ENCODE data around the gene USF2. TPM values are rescaled to one million over a fixed set of nuclear protein-coding genes. Genes with fewer than 3 reads are reported as not detected.

USF2 gene
- polyA plus RNA-seq, 3 donors from 2014 or later = 0.29 to 10.4 (median 7.6) TPM

DNA sequence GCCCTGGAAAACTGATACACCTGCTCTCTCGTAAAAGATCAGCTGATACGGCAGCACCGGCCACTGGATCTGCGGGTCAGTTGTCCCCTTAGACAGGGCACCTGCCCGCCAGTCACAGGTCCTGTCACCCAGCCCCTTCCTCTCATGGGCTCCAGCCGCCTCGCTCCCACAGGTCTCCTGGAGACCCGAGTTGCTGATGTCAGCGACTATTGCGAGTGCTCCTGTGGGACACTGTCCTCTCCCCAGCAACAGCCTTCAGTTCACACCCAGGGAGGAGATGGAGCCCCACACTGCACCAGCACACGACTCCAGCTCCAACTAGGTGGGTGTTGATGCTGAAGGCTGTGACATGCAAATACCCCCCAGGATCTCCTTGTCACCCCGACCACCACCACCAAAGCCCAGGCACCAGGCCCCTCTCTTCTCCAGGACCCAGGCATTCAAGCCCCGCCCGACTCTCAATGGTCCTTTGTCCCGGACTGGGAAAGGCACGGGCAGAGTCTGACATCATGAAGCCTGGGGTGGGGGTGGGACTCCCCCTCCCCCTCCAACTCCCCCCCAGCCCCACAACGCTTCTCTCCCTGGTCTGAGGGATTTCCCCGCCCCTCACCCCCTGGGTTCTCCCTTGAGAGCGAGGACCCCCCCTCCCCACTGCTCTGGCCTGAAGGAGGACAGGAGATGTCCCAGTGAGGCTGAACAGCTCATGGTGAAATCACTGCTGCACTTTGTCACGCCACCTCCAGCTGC lies 21.8 kb downstream of the USF2 start:
- Mint-ChIP-seq H3K36me3 (no peaks in the 10 kb centered on the region), H3K27ac (no peak overlapping the region), H3K9me3 (no peaks in the 10 kb centered on the region), H3K4me1 (peaks cover 0 to under 1% of the 10 kb centered on the region in 2 donors), H3K27me3 (ENCODE audit: low read depth in 3 of 3) (peaks cover 0 to 5% (median 0%) of the 10 kb centered on the region in 3 donors), H3K4me3 (no peak overlapping the region)
- DNase-seq = no peak

- H3K9me3 Mint-ChIP-seq = no peaks in the 10 kb centered on the region
- H3K4me1 Mint-ChIP-seq = peaks cover 0 to 8% of the 10 kb centered on the region in 2 donors
- H3K4me3 Mint-ChIP-seq = no peak overlapping the region
- H3K27me3 Mint-ChIP-seq (ENCODE audit: low read depth in 3 of 3) = peaks cover 0 to 5% (median 0%) of the 10 kb centered on the region in 3 donors
- no peak overlapping the region for H3K27ac Mint-ChIP-seq
- DNase-seq = no peak
- no peaks in the 10 kb centered on the region for H3K36me3 Mint-ChIP-seq
Measured at GRCh38 chr19:35291259-35291658, 22.5 kb downstream of the USF2 start.

DNA sequence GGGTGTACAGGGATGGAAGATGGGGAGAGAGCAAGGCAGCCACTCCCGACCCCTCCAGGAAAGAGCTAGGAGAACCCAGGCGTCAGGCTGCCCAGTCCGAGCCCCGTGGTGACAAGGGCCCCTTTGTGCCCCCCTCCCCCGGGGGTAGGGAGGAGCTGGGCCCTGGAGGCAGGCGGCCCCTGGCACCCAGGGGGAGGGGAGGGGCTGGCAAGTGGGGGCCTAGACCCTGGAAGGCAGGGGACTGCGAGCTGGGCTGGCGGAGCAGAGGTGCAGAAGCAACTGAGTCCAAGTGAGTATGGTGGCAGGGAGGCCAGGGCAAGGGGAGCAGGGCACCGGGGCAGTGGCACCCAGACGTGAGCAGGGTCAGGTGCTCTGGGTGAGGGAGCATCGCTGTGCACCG lies 23.2 kb downstream of the USF2 start, which contains the start of gene MAG:
MAG (plus strand) TSS at position 246 of the 400 bp plus-strand sequence. CDS start 3,248 bp downstream, outside the sequence.
- DNase-seq = no peak
- no peaks in the 10 kb centered on the region for H3K9me3 Mint-ChIP-seq
- peaks cover 0 to 9% of the 10 kb centered on the region in 2 donors for H3K4me1 Mint-ChIP-seq
- H3K27ac Mint-ChIP-seq = no peak within 1 kb of the TSS
- peaks cover 0 to 5% (median 0%) of the 10 kb centered on the region in 3 donors for H3K27me3 Mint-ChIP-seq (ENCODE audit: low read depth in 3 of 3)
- no peaks in the 10 kb centered on the region for H3K36me3 Mint-ChIP-seq
- H3K4me3 Mint-ChIP-seq = no peak within 1 kb of the TSS

DNA sequence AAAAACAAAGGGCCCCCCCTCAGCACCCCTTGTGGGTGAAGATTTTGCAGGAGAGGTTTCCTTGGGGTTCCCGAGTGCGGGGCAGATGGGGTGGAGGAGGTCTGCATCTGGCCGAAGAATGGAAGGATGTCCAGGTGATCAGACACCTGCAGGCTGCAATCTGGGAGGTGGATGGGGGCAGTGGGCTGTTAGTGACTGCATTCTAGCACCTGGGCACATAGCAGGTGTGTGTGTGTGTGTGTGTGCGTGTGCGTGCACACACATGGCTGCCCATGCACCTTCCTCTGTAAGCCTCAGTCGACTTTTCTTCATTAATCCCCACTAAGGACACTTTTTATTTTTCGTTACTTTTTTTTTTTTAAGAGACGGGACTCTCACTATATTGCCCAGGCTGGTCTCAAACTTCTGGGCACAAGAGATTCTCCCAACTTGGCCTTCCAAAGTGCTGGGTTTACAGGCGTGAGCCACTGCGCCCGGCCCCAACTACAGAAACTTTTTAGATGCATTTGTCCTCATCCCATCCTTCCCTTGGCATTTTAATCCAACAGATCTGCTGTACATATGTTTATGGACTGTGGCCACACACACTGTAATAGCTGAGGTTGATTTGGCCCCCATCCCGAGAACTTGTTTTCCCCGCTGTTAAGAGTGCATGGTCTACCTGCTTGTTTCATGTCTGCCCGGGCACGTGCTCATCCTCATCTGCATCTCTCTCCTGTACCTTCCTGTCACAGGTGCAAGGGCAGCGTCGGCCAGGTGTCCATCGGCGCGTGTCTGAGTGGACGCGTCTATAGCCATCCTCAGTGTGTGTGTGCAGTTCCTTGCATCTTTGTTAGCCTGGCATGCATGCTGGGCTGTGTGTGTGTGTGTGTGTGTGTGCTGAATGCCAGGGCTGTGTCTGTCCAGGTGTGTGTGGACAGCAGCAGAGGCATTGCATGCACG lies 23.9 kb downstream of the USF2 start:
- Mint-ChIP-seq H3K36me3 (no peaks in the 10 kb centered on the region), H3K27me3 (ENCODE audit: low read depth in 3 of 3) (peaks cover 0 to 5% (median 0%) of the 10 kb centered on the region in 3 donors), H3K4me1 (peaks cover 0 to 9% of the 10 kb centered on the region in 2 donors), H3K4me3 (no peak overlapping the region), H3K9me3 (no peaks in the 10 kb centered on the region), H3K27ac (no peak overlapping the region)
- no peak for DNase-seq

DNA sequence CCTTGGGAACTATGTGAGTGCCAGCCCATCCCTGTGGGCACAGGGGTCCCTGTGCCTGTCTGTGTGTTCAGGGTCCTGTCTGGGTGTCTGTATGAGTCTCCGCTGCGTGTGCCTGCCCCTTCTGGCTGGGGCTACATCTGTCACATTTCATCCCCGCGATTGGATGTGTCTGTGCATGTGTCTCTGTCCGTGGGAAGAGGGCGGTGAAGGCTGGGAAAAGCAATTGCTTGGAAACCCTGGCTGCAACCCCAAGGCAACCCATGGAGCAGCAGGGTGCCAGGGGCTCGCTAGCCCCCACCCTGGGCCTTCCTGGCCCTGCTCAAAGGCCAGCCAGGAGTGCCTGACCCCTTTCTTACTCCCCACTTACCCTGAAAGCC lies 24.6 kb downstream of the USF2 start:
- no peaks in the 10 kb centered on the region for H3K9me3 Mint-ChIP-seq
- H3K27ac Mint-ChIP-seq = no peak overlapping the region
- H3K4me1 Mint-ChIP-seq = peaks cover 0 to 9% of the 10 kb centered on the region in 2 donors
- DNase-seq = no peak
- H3K4me3 Mint-ChIP-seq = no peak overlapping the region
- H3K36me3 Mint-ChIP-seq = no peaks in the 10 kb centered on the region
- H3K27me3 Mint-ChIP-seq (ENCODE audit: low read depth in 3 of 3) = peaks cover 0 to 5% (median 0%) of the 10 kb centered on the region in 3 donors

GRCh38 chr19:35293808-35294207 lies 25.0 kb downstream of the USF2 start:
- H3K4me3 Mint-ChIP-seq = no peak overlapping the region

GRCh38 chr19:35294328-35294727 lies 25.6 kb downstream of the USF2 start:
- no peaks in the 10 kb centered on the region for H3K36me3 Mint-ChIP-seq
- peaks cover 0 to 5% (median 0%) of the 10 kb centered on the region in 3 donors for H3K27me3 Mint-ChIP-seq (ENCODE audit: low read depth in 3 of 3)
- peaks cover 0 to 9% of the 10 kb centered on the region in 2 donors for H3K4me1 Mint-ChIP-seq
- peak overlapping the region in 1 of 6 donors; percentile 50 for H3K27ac Mint-ChIP-seq
- no peaks in the 10 kb centered on the region for H3K9me3 Mint-ChIP-seq
- DNase-seq = no peak
- H3K4me3 Mint-ChIP-seq = no peak overlapping the region

More at GRCh38 chr19:35293808-35294207, 25.0 kb downstream of the USF2 start:
- Mint-ChIP-seq H3K9me3 (no peaks in the 10 kb centered on the region), H3K4me1 (peaks cover 0 to 9% of the 10 kb centered on the region in 2 donors), H3K27ac (no peak overlapping the region), H3K36me3 (no peaks in the 10 kb centered on the region), H3K27me3 (ENCODE audit: low read depth in 3 of 3) (peaks cover 0 to 5% (median 0%) of the 10 kb centered on the region in 3 donors)
- DNase-seq = no peak

GRCh38 chr19:35294859-35295791 lies 26.4 kb downstream of the USF2 start:
- Mint-ChIP-seq H3K27ac (no peak overlapping the region), H3K36me3 (no peaks in the 10 kb centered on the region), H3K27me3 (ENCODE audit: low read depth in 3 of 3) (peaks cover 0 to 5% (median 0%) of the 10 kb centered on the region in 3 donors), H3K4me1 (peaks cover 0 to 9% of the 10 kb centered on the region in 2 donors), H3K4me3 (no peak overlapping the region), H3K9me3 (no peaks in the 10 kb centered on the region)
- DNase-seq = no peak

- H3K27me3 Mint-ChIP-seq (ENCODE audit: low read depth in 3 of 3) = peaks cover 0 to 5% (median 0%) of the 10 kb centered on the region in 3 donors
- H3K27ac Mint-ChIP-seq = peak overlapping the region in 1 of 6 donors; percentile 9
- peak in 2 of 3 donors; percentile 23 to 29 for DNase-seq
- peak overlapping the region in 3 of 5 donors; percentile 7 to 29 (median 23) for H3K4me3 Mint-ChIP-seq
- H3K9me3 Mint-ChIP-seq = no peaks in the 10 kb centered on the region
- no peaks in the 10 kb centered on the region for H3K36me3 Mint-ChIP-seq
- H3K4me1 Mint-ChIP-seq = peaks cover 0 to 9% of the 10 kb centered on the region in 2 donors
Measured at GRCh38 chr19:35295792-35296462, 27.2 kb downstream of the USF2 start.

DNA sequence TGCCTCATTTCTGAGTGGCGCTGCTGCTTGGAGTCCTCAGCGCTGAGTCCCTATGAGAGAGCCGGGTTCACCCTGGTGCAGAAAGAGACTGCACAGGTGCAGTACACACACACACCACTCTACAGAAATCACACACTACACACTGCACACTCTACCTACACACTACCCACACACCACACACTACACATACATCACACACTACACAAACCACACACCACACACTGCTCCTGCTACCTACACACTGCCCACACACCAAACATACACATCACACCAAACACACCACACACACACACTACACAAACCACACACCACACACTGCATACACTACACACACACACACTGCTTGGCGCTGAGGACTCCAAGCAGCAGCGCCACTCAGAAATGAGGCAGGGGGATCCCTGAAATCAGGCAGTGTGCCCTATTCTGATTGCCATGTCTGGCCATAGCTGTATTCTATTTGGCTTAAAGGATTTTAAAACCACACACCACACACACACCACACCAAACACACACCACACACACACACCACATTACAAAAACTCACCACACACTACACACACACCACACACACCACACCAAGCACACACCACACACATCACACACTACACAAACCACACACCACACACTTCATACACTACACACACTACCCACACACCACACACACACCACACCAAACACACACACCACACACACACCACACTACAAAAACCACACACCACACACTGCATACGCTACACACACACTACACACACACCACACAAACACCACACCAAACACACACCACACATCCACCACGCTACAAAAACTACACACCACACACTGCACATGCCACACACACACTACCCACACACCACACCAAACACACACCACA lies 28.1 kb downstream of the USF2 start:
- Mint-ChIP-seq H3K4me3 (no peak overlapping the region), H3K27ac (no peak overlapping the region), H3K36me3 (no peaks in the 10 kb centered on the region), H3K27me3 (ENCODE audit: low read depth in 3 of 3) (peaks cover 0 to 5% (median 0%) of the 10 kb centered on the region in 3 donors), H3K9me3 (no peaks in the 10 kb centered on the region), H3K4me1 (peaks cover 0 to 9% of the 10 kb centered on the region in 2 donors)
- DNase-seq = no peak

GRCh38 chr19:35297515-35297848 lies 28.7 kb downstream of the USF2 start:
- no peaks in the 10 kb centered on the region for H3K36me3 Mint-ChIP-seq
- no peak overlapping the region for H3K27ac Mint-ChIP-seq
- H3K4me3 Mint-ChIP-seq = no peak overlapping the region
- peaks cover 0 to 5% (median 0%) of the 10 kb centered on the region in 3 donors for H3K27me3 Mint-ChIP-seq (ENCODE audit: low read depth in 3 of 3)
- no peak for DNase-seq
- peaks cover 0 to 9% of the 10 kb centered on the region in 2 donors for H3K4me1 Mint-ChIP-seq
- H3K9me3 Mint-ChIP-seq = no peaks in the 10 kb centered on the region

DNA sequence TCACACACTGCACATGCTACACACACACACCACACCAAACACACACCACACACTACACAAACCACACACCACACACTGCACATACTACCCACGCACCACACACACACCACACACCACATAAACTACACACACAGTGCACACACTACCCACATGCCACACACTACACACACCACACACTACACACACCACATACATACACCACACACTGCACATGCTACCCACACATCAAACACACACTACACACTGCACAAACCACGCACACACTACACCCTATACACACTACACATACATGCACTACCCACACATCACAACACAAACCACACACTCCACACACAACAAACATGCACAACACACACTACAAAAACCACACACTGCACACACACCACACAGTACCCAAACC lies 29.2 kb downstream of the USF2 start:
- no peak for DNase-seq
- Mint-ChIP-seq H3K36me3 (no peaks in the 10 kb centered on the region), H3K9me3 (no peaks in the 10 kb centered on the region), H3K4me3 (no peak overlapping the region), H3K27ac (no peak overlapping the region), H3K4me1 (peaks cover 0 to 9% of the 10 kb centered on the region in 2 donors), H3K27me3 (ENCODE audit: low read depth in 3 of 3) (peaks cover 0 to 5% (median 0%) of the 10 kb centered on the region in 3 donors)

All from immature natural killer cell (primary cell).